Activated CD4-positive, alpha-beta memory T cell treated with anti-CD3 and anti-CD28 coated beads for 36 hours (primary cell): Measurements from ENCODE around the gene SEC14L3. TPM values are rescaled to one million over a fixed set of nuclear protein-coding genes. Genes with fewer than 3 reads are reported as not detected.
A peak's percentile ranks its signal among the peaks of the same experiment; 100 is the strongest.

ENCODE experiments used
- CTCF ChIA-PET: fragments of 350-600 bp; sonication (Branson Sonifier 250); formaldehyde crosslinking; loops from one replicate; lab custom pipeline; 2021; ENCODE audit warnings: antibody characterized with exemption, inconsistent platforms; lab: Charles Lee
- POLR2A ChIA-PET: fragments of 350-600 bp; sonication (Branson Sonifier 250); formaldehyde crosslinking; loops from one replicate; lab custom pipeline; 2021; ENCODE audit warnings: antibody characterized with exemption; lab: Charles Lee
- DNase-seq: peaks from one replicate; pipeline ENCODE4 v3.0.0-alpha.2; 2020
- H3K27ac Mint-ChIP-seq: one replicate; pipeline ENCODE4 v1.8.0; 2021; ENCODE audit warnings: mixed read lengths
- H3K27me3 Mint-ChIP-seq: one replicate; pipeline ENCODE4 v1.8.0; 2021; ENCODE audit warnings: mixed read lengths
- H3K36me3 Mint-ChIP-seq: one replicate; pipeline ENCODE4 v1.8.0; 2021; ENCODE audit warnings: mixed read lengths
- H3K4me1 Mint-ChIP-seq: one replicate; pipeline ENCODE4 v1.8.0; 2021; ENCODE audit warnings: low read depth, mixed read lengths
- H3K4me3 Mint-ChIP-seq: one replicate; pipeline ENCODE4 v1.8.0; 2021; ENCODE audit warnings: mild to moderate bottlenecking, mixed read lengths
- H3K9me3 Mint-ChIP-seq: one replicate; pipeline ENCODE4 v1.8.0; 2021; ENCODE audit warnings: mixed read lengths
- intact Hi-C: fragments of 100-400 bp; cut with micrococcal nuclease; formaldehyde crosslinking; loops from one replicate; pipeline ENCODE4 v1.15.1; 2023
- total RNA-seq, 2 experiments: library from RNA; stranded (reverse); gene quantifications; one replicate each; pipeline ENCODE4 v1.2.3, GENCODE V29; 2021

The SEC14L3 gene
- total RNA-seq, 2 experiments from 2014 or later: not detected

DNA sequence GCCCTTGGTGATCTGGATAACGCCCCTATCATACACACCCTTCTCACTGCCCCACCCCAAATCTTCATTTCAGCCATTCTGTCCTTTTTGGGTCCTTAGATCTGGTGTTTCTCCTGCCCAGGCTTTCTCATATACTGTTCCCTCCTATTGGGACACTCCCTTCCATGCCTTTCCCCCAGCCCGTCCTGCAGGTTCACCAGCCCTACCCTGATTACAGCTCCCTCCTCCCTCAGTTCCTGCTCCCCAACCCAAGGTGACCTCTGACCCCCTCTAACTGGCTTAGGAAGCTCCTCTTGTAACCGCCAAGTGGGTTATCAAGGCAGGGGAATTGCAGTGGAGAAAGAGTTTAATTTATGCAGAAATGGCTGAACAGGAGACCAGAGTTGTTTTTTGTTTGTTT, 33.3 kb downstream of the SEC14L3 start:
- ChIA-PET POLR2A (interaction anchor here (1.6 kb wide), 1 partner anchor 13 kb away, joined by 5 read pairs; the partner anchor contains the start of gene MTFP1), CTCF (interaction anchor here (3.5 kb wide), 1 partner anchor 12 kb away, joined by 22 read pairs; the partner anchor contains the start of gene MTFP1)
- Mint-ChIP-seq H3K36me3 (peaks cover 16% of the 10 kb centered on the region), H3K4me3 (no peak overlapping the region), H3K9me3 (peaks cover 10% of the 10 kb centered on the region), H3K27me3 (peaks cover 16% of the 10 kb centered on the region), H3K27ac (no peak overlapping the region), H3K4me1 (peaks cover 35% of the 10 kb centered on the region)
- DNase-seq: no peak
- intact Hi-C loops: no loop called here

DNA sequence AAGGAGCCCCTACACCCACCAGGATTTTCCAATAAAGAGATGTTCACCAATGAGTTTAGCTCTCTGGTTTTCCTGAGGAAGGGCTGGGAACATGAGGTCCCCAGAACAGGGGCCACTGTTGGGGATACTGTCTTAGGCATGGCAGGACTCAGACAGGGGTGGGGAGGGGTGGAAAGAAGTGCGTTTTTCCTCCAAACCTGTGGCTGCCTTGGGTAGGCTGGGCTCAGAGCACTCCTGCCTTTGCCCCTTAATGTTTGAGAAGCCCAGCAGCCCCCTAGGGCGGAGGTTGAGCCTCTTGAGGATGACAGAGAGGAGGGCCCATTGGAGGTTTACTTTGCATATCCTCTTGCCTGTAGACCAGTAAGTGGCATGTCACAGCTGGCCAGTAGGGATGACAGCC, 35.6 kb downstream of the SEC14L3 start:
- ChIA-PET POLR2A (interaction anchor here (1.1 to 1.8 kb wide), 2 partner anchors 14 to 148 kb away, joined by 3 to 6 read pairs; no protein-coding TSS in a partner anchor), CTCF (interaction anchor here (0.6 to 3.5 kb wide), 5 partner anchors 9 to 594 kb away, joined by 3 to 22 read pairs (median 4); partner anchors contain the start of gene MTFP1)
- peaks cover 9% of the 10 kb centered on the region for H3K27me3 Mint-ChIP-seq
- peaks cover 20% of the 10 kb centered on the region for H3K4me1 Mint-ChIP-seq
- H3K9me3 Mint-ChIP-seq: peaks cover 10% of the 10 kb centered on the region
- H3K4me3 Mint-ChIP-seq: peak overlapping the region; percentile 77
- no peak for DNase-seq
- H3K36me3 Mint-ChIP-seq: peaks cover 15% of the 10 kb centered on the region
- intact Hi-C loops: no loop called here
- peak overlapping the region; percentile 93 for H3K27ac Mint-ChIP-seq

DNA sequence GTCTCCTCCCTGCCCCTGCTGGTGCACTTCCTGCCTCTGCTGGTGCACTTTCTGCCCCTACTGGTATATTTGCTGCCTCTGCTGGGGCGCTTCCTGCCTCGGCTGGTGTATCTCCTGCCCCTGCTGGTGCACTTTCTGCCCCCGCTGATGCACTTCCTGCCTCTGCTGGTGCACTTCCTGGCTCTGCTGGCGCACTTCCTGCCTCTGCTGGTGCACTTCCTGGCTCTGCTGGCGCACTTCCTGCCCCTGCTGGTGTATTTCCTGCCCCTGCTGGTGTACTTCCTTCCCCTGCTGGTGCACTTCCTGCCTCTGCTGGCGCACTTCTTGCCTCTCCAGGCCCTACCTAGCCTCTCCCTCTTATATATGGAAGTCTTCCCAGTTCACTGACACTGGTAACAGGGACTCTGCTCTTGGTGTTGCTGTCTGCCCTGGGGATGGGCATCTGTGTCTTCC, 36.1 kb downstream of the SEC14L3 start:
- ChIA-PET CTCF (interaction anchor here (0.6 to 3.5 kb wide), 7 partner anchors 9 to 594 kb away, joined by 3 to 22 read pairs (median 4); partner anchors contain the start of genes MTFP1 and RNF215), POLR2A (interaction anchor here (1.1 kb wide), 1 partner anchor 147 kb away, joined by 3 read pairs; no protein-coding TSS in a partner anchor)
- peak; percentile 84 for DNase-seq
- Mint-ChIP-seq H3K27me3 (peaks cover 5% of the 10 kb centered on the region), H3K9me3 (peaks cover 10% of the 10 kb centered on the region), H3K36me3 (peaks cover 15% of the 10 kb centered on the region), H3K27ac (peak overlapping the region; percentile 93), H3K4me1 (peaks cover 20% of the 10 kb centered on the region), H3K4me3 (peak overlapping the region; percentile 77)
- intact Hi-C loops: loop anchor here (1.0 kb wide), 1 partner anchor 9 kb away; no protein-coding TSS in a partner anchor

DNA sequence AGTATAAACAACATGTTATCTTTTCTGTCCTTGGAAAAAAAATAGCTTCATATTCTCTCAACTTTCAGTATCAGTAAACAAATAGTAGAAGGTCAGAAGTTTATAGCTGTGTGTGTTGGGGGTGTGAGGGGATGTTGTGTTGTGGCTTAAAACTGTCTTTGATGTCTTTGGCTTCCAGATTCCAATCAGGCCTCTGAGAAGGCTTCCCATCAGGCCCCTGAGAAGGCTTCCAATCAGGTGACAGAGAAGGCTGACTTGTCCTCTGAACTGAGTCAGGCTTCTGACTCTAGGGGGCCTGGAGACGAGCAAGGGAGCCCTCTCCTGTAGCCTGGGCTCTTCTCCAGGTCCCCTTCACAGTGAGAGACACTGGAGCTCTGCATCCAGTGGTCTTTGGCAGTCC, 37.0 kb downstream of the SEC14L3 start:
- peak overlapping the region; percentile 77 for H3K4me3 Mint-ChIP-seq
- ChIA-PET POLR2A (no interaction called here), CTCF (interaction anchor here (0.6 to 1.9 kb wide), 7 partner anchors 8 to 147 kb away, joined by 3 to 4 read pairs (median 4); partner anchors contain the start of gene RNF215)
- peak overlapping the region; percentile 93 for H3K27ac Mint-ChIP-seq
- H3K9me3 Mint-ChIP-seq: peaks cover 10% of the 10 kb centered on the region
- intact Hi-C loops: loop anchor here (1.0 kb wide), 1 partner anchor 9 kb away; no protein-coding TSS in a partner anchor
- H3K36me3 Mint-ChIP-seq: peaks cover 15% of the 10 kb centered on the region
- H3K4me1 Mint-ChIP-seq: peaks cover 20% of the 10 kb centered on the region
- DNase-seq: no peak
- H3K27me3 Mint-ChIP-seq: no peaks in the 10 kb centered on the region

DNA sequence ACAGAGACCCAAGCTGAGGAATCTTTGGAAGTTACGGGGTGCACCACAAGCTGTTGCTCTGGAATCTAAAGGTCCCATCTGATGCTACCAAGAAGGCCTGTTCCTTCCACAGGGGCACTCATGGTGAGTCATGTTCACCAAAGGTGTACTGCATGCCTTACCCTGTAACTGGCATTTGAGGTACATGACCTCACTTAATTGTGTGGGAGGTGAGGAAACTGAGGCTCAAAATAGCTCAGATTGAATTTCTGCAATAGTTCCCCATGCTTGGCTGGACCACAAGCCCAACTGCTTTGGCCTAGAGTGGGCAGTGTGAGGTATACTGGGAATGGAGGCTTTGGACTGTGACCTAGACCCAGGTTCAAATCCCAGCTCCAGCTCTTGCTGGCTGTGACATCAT, 38.0 kb downstream of the SEC14L3 start:
- H3K9me3 Mint-ChIP-seq: peaks cover 10% of the 10 kb centered on the region
- H3K27me3 Mint-ChIP-seq: no peaks in the 10 kb centered on the region
- no peak for DNase-seq
- peaks cover 15% of the 10 kb centered on the region for H3K36me3 Mint-ChIP-seq
- peaks cover 20% of the 10 kb centered on the region for H3K4me1 Mint-ChIP-seq
- ChIA-PET CTCF (interaction anchor here (1.9 kb wide), 1 partner anchor 9 kb away, joined by 4 read pairs; no protein-coding TSS in a partner anchor), POLR2A (interaction anchor here (1.3 kb wide), 1 partner anchor 10 kb away, joined by 5 read pairs; no protein-coding TSS in a partner anchor)
- no peak overlapping the region for H3K4me3 Mint-ChIP-seq
- H3K27ac Mint-ChIP-seq: no peak overlapping the region
- intact Hi-C loops: no loop called here

DNA sequence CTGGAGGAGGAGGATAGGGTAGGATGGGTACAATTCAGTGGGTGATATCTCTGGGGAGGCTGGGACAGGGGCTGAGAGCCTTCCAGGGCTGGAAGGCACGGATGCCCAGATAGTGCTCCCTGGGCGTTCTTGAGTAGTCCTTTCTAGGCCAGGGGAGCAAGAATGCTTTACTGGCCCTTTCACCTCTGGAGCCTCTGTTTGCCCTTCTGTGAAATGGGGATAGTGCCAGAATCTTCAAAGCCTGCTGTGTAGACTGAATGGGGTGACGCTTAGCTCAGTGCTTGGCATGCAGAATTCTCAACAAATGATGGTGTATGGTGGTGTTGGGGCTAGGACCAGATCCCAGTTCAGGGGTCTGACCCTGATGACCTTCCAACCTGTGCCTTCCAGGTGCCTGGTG, 38.6 kb downstream of the SEC14L3 start:
- intact Hi-C loops: no loop called here
- peaks cover 20% of the 10 kb centered on the region for H3K4me1 Mint-ChIP-seq
- peaks cover 10% of the 10 kb centered on the region for H3K9me3 Mint-ChIP-seq
- H3K27me3 Mint-ChIP-seq: no peaks in the 10 kb centered on the region
- H3K27ac Mint-ChIP-seq: no peak overlapping the region
- POLR2A ChIA-PET: interaction anchor here (1.3 kb wide), 1 partner anchor 9 kb away, joined by 5 read pairs; no protein-coding TSS in a partner anchor
- H3K4me3 Mint-ChIP-seq: no peak overlapping the region
- CTCF ChIA-PET: interaction anchor here (1.2 to 1.9 kb wide), 2 partner anchors 10 to 12 kb away, joined by 4 to 6 read pairs; no protein-coding TSS in a partner anchor
- peaks cover 17% of the 10 kb centered on the region for H3K36me3 Mint-ChIP-seq
- no peak for DNase-seq

DNA sequence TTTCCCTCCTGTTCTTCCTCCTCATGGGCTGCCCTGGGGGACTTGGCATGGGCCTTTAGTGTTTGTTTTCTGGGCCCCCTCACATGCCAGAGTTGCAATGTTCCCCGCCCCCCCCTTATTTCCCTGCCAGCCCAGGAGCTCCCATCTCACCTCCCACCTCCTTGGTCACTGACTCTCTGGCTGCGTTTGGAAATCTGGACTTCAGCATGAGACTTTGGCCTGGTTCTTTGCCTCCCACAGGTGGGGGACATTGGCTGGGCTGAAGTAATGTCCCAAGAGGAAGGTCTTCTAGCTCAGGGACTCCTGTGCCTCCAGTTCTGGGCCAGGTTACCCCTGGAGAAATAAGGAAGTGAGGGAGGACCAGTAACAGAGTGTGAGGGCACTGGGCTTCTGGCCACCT, 39.3 kb downstream of the SEC14L3 start:
- ChIA-PET POLR2A (no interaction called here), CTCF (interaction anchor here (0.8 to 1.2 kb wide), 2 partner anchors 12 to 145 kb away, joined by 3 to 6 read pairs; no protein-coding TSS in a partner anchor)
- Mint-ChIP-seq H3K27ac (no peak overlapping the region), H3K4me1 (peaks cover 20% of the 10 kb centered on the region), H3K27me3 (no peaks in the 10 kb centered on the region), H3K9me3 (peaks cover 10% of the 10 kb centered on the region), H3K36me3 (peaks cover 21% of the 10 kb centered on the region), H3K4me3 (no peak overlapping the region)
- DNase-seq: no peak
- intact Hi-C loops: no loop called here

DNA sequence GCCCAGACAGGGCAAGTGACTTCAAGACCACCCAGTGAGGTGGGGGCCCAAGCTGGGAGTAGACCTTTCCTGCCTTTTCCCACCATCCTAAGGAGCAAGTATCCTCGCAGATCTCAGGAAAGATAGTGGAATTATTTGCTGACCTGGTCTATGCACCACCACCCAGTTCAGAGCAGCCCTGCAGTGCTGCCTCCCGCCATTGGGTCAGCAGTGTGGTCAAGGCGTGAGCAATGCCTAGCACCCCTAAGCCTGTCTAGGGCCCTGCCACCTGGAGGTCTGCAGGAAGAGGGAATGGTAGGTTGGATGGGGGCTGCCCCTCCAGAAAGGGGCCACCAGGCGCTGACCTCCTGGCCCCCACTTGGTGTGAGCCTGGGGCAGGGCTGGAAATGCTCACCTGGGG, 39.7 kb downstream of the SEC14L3 start:
- DNase-seq: no peak
- Mint-ChIP-seq H3K36me3 (peaks cover 25% of the 10 kb centered on the region), H3K4me3 (no peak overlapping the region), H3K27ac (no peak overlapping the region), H3K4me1 (peaks cover 24% of the 10 kb centered on the region), H3K27me3 (no peaks in the 10 kb centered on the region), H3K9me3 (peaks cover 10% of the 10 kb centered on the region)
- intact Hi-C loops: no loop called here
- CTCF ChIA-PET: interaction anchor here (0.8 to 1.2 kb wide), 2 partner anchors 13 to 144 kb away, joined by 3 to 6 read pairs; no protein-coding TSS in a partner anchor
- POLR2A ChIA-PET: no interaction called here

DNA sequence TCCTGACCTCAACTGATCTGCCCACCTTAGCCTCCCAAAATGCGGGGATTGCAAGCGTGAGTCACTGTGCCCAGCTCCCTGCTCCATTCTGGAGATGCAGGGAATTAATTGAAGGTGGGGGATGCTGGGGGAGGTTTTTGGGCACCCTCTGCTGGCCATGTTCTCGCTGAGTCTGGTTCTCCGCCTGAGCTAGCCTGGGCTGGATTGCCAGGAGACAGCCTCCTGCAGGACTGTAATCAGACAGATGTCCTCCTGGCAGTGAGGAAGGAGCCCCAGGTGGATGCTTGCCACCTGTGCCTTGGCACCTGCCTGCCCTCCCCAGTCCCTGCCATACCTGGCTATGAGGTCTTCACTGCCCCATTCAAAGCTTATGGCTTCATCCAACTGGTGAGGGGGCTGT, 40.9 kb downstream of the SEC14L3 start:
- Mint-ChIP-seq H3K27me3 (no peaks in the 10 kb centered on the region), H3K36me3 (peaks cover 28% of the 10 kb centered on the region), H3K4me1 (peaks cover 34% of the 10 kb centered on the region), H3K27ac (no peak overlapping the region), H3K9me3 (peaks cover 8% of the 10 kb centered on the region), H3K4me3 (no peak overlapping the region)
- ChIA-PET CTCF (interaction anchor here (1.4 to 1.5 kb wide), 4 partner anchors 17 to 143 kb away, joined by 4 to 7 read pairs (median 6); partner anchors contain the start of gene RNF215), POLR2A (no interaction called here)
- DNase-seq: no peak
- intact Hi-C loops: no loop called here

DNA sequence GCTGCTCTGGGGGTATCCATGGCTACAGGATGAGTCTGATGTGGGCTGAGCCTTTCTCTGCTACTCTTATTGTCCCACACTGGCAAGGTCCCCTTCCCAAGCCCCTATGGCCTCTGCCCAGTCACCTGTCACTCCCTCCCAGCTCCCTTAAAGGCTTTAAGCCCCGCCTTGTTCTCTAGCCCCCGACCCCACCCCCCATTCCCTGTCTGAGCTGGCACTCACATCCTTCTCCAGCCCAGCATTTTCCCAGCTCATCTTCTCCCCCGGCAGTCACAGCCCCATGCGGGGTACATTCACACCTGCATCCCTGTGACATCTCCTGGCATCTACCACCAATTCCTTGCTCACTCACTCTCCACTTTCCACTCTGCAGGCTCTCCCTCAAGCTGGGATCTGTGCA, 41.9 kb downstream of the SEC14L3 start:
- Mint-ChIP-seq H3K4me3 (no peak overlapping the region), H3K4me1 (peaks cover 27% of the 10 kb centered on the region), H3K27me3 (no peaks in the 10 kb centered on the region), H3K27ac (no peak overlapping the region), H3K9me3 (no peaks in the 10 kb centered on the region), H3K36me3 (peaks cover 20% of the 10 kb centered on the region)
- no peak for DNase-seq
- CTCF ChIA-PET: interaction anchor here (0.6 to 1.5 kb wide), 3 partner anchors 15 to 75 kb away, joined by 3 to 6 read pairs (median 5); no protein-coding TSS in a partner anchor
- intact Hi-C loops: loop anchor here (10.0 kb wide), 1 partner anchor 265 kb away; no protein-coding TSS in a partner anchor
- POLR2A ChIA-PET: no interaction called here

DNA sequence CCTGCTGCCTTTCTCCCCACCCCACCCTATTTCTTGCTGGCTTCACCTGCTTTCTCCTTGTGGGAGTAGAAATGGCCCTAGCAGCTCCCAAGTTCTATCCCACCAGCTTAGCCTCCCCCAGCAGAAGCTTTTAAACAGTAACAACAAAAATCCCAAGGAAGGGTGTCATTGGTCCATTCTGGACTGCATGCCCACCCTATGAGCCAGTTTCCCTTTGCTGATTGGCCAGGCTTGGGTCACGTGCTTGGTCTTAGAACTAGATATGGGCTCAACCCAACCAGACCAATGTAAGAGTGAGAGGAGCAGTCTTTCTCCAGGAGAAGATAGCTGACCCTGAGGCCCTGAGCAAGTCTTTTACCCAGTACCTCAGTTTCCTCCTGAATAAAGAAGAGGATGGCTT, 43.9 kb downstream of the SEC14L3 start:
- Mint-ChIP-seq H3K9me3 (no peaks in the 10 kb centered on the region), H3K4me1 (peaks cover 26% of the 10 kb centered on the region), H3K27me3 (no peaks in the 10 kb centered on the region), H3K27ac (no peak overlapping the region), H3K36me3 (peaks cover 19% of the 10 kb centered on the region), H3K4me3 (no peak overlapping the region)
- DNase-seq: no peak
- ChIA-PET CTCF (interaction anchor here (0.6 to 7.1 kb wide), 2 partner anchors 17 to 32 kb away, joined by 4 to 67 read pairs; partner anchors contain the start of gene SEC14L2), POLR2A (interaction anchor here (0.6 kb wide), 1 partner anchor 173 kb away, joined by 3 read pairs; no protein-coding TSS in a partner anchor)
- intact Hi-C loops: loop anchor here (10.0 kb wide), 1 partner anchor 263 kb away; no protein-coding TSS in a partner anchor
